GM12892 (cell line): ENCODE results near the gene POU2AF1.

Experiments used
- POLR2A ChIP-seq: IDR thresholded peaks from 2 replicates; pipeline ENCODE4 v1.6.1; 2011; ENCODE audit warnings: low read depth, low read length, control low read depth
- TAF1 ChIP-seq: IDR thresholded peaks from 2 replicates; pipeline ENCODE4 v1.6.1; 2011; ENCODE audit warnings: low read depth, mild to moderate bottlenecking, control low read depth, low read length, borderline replicate concordance

GRCh38 chr11:111387363-111387762, 8.3 kb upstream of the POU2AF1 start:
- TF ChIP-seq POLR2A (no peak), TAF1 (no peak)
